ENCODE results near the gene EIF4B. TPM values are rescaled to one million over a fixed set of nuclear protein-coding genes. Genes with fewer than 3 reads are reported as not detected.

EIF4B gene
- polyA plus RNA-seq, 4 donors: 447 to 553 (median 503) TPM

GRCh38 chr12:53044896-53045695 lies 38.8 kb downstream of the EIF4B start:
- no peak for DNase-seq (ENCODE audit: low read depth in 4 of 4, low spot score in 3 of 4)

GRCh38 chr12:53045696-53046045 lies 39.4 kb downstream of the EIF4B start:
- DNase-seq (ENCODE audit: low read depth in 4 of 4, low spot score in 3 of 4): no peak

- DNase-seq (ENCODE audit: low read depth in 4 of 4, low spot score in 3 of 4): peak in 1 of 4 donors; percentile 76
Observed at GRCh38 chr12:53046655-53047220, 40.5 kb downstream of the EIF4B start.

- peak in 1 of 4 donors; percentile 58 for DNase-seq (ENCODE audit: low read depth in 4 of 4, low spot score in 3 of 4)
Observed at GRCh38 chr12:53047221-53048032, 41.2 kb downstream of the EIF4B start.

- DNase-seq (ENCODE audit: low read depth in 4 of 4, low spot score in 3 of 4): no peak
Observed at GRCh38 chr12:53048033-53048779, 42.0 kb downstream of the EIF4B start.

- peak in 1 of 4 donors; percentile 72 for DNase-seq (ENCODE audit: low read depth in 4 of 4, low spot score in 3 of 4)
Observed at GRCh38 chr12:53048780-53049401, 42.6 kb downstream of the EIF4B start.

GRCh38 chr12:53049571-53050318 lies 43.5 kb downstream of the EIF4B start, which contains the start of gene TNS2:
TSS of gene TNS2 (plus strand) at chr12:53050065. CDS start at chr12:53050186, 121 bp downstream.
- DNase-seq (ENCODE audit: low read depth in 4 of 4, low spot score in 3 of 4): no peak

GRCh38 chr12:53050426-53051057 lies 44.3 kb downstream of the EIF4B start:
- DNase-seq (ENCODE audit: low read depth in 4 of 4, low spot score in 3 of 4): no peak

- no peak for DNase-seq (ENCODE audit: low read depth in 4 of 4, low spot score in 3 of 4)
Observed at GRCh38 chr12:53051058-53051880, 45.0 kb downstream of the EIF4B start.

- DNase-seq (ENCODE audit: low read depth in 4 of 4, low spot score in 3 of 4): no peak
Observed at GRCh38 chr12:53051881-53052412, 45.7 kb downstream of the EIF4B start.

GRCh38 chr12:53052419-53053217 lies 46.4 kb downstream of the EIF4B start:
- DNase-seq (ENCODE audit: low read depth in 4 of 4, low spot score in 3 of 4): no peak

- no peak for DNase-seq (ENCODE audit: low read depth in 4 of 4, low spot score in 3 of 4)
Observed at GRCh38 chr12:53053218-53054111, 47.2 kb downstream of the EIF4B start.

GRCh38 chr12:53054112-53054878 lies 48.0 kb downstream of the EIF4B start:
- DNase-seq (ENCODE audit: low read depth in 4 of 4, low spot score in 3 of 4): peak in 2 of 4 donors; percentile 88 to 91

GRCh38 chr12:53055471-53056266 lies 49.4 kb downstream of the EIF4B start:
- DNase-seq (ENCODE audit: low read depth in 4 of 4, low spot score in 3 of 4): no peak

Measured in right renal pelvis (tissue), 4 donors.